Osteocyte (in vitro differentiated cells): ENCODE data around the gene RCBTB1. TPM values are rescaled to one million over a fixed set of nuclear protein-coding genes. Genes with fewer than 3 reads are reported as not detected.
"Not testable (repeated sequence)": the region's sequence is repeated elsewhere in the genome, so short reads cannot be mapped to it uniquely, and the experiment has no call there.

ENCODE experiments used
- DNase-seq: peaks from one replicate; pipeline ENCODE4 v3.0.0; 2021; ENCODE audit warnings: mixed read lengths; ENCODE audit not compliant: unreplicated experiment; ENCODE audit errors: extremely low spot score
- H3K27ac Mint-ChIP-seq: one replicate; pipeline ENCODE4 v1.8.0; 2021; ENCODE audit warnings: mild to moderate bottlenecking, mixed read lengths; ENCODE audit not compliant: unreplicated experiment
- H3K27me3 Mint-ChIP-seq: one replicate; pipeline ENCODE4 v1.8.0; 2021; ENCODE audit warnings: mixed read lengths; ENCODE audit not compliant: unreplicated experiment
- H3K36me3 Mint-ChIP-seq: one replicate; pipeline ENCODE4 v1.8.0; 2021; ENCODE audit warnings: mixed read lengths; ENCODE audit not compliant: unreplicated experiment
- H3K4me1 Mint-ChIP-seq: one replicate; pipeline ENCODE4 v1.8.0; 2021; ENCODE audit warnings: mixed read lengths; ENCODE audit not compliant: unreplicated experiment
- H3K4me3 Mint-ChIP-seq: one replicate; pipeline ENCODE4 v1.8.0; 2021; ENCODE audit warnings: mild to moderate bottlenecking, moderate library complexity, mixed read lengths; ENCODE audit not compliant: unreplicated experiment
- H3K9me3 Mint-ChIP-seq: one replicate; pipeline ENCODE4 v1.8.0; 2021; ENCODE audit warnings: mixed read lengths; ENCODE audit not compliant: unreplicated experiment
- total RNA-seq: library from RNA; stranded (reverse); gene quantifications from 2 replicates; pipeline ENCODE4 v1.2.1, GENCODE V29; 2021
- TF ChIP-seq, protein P1 (sequence below): fragments of 200-600 bp; sonication (generic); IDR thresholded peaks from 2 replicates; pipeline ENCODE4 v1.5.0; 2021; ENCODE audit warnings: antibody characterized with exemption, mild to moderate bottlenecking, moderate library complexity

Gene RCBTB1
- total RNA-seq, 1 donor from 2014 or later, result 26.2 TPM

DNA sequence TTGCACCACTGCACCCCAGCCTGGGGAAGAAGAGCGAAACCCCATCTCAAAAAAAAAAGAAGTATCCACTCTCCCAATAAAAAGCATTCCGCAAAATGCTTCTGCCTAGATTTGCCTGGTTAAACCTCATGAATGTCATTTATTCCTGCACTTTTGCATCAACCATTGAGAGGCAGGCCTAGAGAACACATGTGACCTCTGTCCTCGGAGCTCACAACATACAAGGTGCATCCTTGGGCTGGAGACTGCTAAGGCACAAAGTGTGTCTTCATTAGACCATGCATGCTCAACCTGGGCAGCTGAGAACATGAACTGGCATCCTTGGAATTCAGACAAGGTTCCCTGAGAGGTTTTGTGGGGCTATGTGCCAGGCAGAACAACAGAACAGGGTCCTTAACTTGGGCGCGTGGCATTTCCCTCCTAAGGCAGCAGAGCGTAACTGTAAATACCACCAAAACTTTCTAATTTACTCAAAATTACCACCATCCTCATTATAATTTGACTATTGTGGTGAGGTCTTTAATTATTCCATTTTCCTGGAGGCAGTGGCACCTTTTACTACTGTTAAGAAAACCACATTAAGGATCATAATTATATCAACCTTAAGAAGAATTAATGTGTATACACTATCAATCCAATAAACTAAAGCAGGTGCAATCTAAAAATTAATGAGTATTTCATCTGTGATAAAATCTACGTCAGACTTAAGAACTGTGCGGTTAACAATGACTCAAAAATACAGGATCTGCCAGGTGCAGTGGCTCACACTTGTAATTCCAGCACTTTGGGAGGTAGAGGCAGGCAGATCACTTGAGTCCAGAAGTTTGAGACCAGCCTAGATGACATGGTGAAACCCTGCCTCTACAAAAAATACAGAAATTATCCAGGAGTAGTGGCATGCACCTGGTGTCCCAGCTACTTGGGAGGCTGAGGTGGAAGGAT is 13.8 kb downstream of the RCBTB1 start:
- no peak for DNase-seq
- Mint-ChIP-seq H3K27ac (no peak overlapping the region), H3K27me3 (no peaks in the 10 kb centered on the region), H3K9me3 (no peaks in the 10 kb centered on the region), H3K4me1 (peaks cover 3% of the 10 kb centered on the region), H3K4me3 (no peak overlapping the region), H3K36me3 (peaks cover 10% of the 10 kb centered on the region)
- TF ChIP-seq, protein P1, sequence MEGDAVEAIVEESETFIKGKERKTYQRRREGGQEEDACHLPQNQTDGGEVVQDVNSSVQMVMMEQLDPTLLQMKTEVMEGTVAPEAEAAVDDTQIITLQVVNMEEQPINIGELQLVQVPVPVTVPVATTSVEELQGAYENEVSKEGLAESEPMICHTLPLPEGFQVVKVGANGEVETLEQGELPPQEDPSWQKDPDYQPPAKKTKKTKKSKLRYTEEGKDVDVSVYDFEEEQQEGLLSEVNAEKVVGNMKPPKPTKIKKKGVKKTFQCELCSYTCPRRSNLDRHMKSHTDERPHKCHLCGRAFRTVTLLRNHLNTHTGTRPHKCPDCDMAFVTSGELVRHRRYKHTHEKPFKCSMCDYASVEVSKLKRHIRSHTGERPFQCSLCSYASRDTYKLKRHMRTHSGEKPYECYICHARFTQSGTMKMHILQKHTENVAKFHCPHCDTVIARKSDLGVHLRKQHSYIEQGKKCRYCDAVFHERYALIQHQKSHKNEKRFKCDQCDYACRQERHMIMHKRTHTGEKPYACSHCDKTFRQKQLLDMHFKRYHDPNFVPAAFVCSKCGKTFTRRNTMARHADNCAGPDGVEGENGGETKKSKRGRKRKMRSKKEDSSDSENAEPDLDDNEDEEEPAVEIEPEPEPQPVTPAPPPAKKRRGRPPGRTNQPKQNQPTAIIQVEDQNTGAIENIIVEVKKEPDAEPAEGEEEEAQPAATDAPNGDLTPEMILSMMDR, result no peak

- H3K27ac Mint-ChIP-seq, result no peak overlapping the region
- no peak overlapping the region for H3K4me3 Mint-ChIP-seq
- H3K9me3 Mint-ChIP-seq, result no peaks in the 10 kb centered on the region
- H3K36me3 Mint-ChIP-seq, result peaks cover 14% of the 10 kb centered on the region
- TF ChIP-seq, protein P1, result no peak
- peaks cover 3% of the 10 kb centered on the region for H3K4me1 Mint-ChIP-seq
- no peak for DNase-seq
- H3K27me3 Mint-ChIP-seq, result no peaks in the 10 kb centered on the region
These were observed 15.2 kb downstream of the RCBTB1 start for GRCh38 chr13:49569993-49570689.

DNA sequence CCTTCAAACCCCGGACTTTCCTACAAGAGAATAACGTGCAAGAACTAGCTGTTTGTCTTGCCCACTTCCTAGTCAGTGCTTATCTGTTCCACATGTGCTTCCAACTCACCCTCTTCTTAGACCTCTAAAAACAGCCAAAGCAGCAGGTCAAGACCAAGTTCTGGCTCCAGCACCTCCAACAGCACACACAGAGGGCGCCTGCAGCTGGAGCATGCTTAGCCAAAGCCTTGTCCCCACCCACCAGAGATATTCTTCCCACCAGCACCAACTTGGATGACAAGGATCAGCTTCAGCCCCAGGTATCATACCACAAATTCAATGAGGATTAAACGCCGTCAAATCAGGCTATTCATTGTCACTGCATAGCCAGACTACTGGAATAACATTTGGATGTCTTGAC is 17.9 kb downstream of the RCBTB1 start:
- Mint-ChIP-seq H3K36me3 (peaks cover 17% of the 10 kb centered on the region), H3K9me3 (no peaks in the 10 kb centered on the region), H3K4me3 (no peak overlapping the region), H3K27ac (no peak overlapping the region), H3K27me3 (no peaks in the 10 kb centered on the region), H3K4me1 (peaks cover 3% of the 10 kb centered on the region)
- no peak for DNase-seq
- TF ChIP-seq, protein P1, result no peak

DNA sequence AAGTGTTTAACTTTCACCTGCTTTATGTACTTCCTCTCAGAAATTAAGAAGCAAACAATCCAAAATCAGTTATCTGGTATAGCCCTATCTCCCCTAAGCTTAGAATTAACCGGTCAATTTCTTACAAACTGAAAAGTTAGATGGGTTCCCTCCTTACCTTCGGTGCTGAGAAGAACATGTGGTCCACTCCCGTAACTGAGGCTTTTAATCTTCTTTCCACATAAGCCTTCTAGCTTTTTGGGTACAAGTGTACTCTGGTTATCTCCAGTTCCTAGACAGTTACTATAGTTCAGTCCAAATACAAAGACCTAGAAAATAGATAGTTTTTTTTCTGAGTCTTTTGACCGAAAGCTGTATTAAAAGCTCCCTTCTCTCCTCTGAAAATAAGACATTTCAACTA is 18.9 kb downstream of the RCBTB1 start:
- H3K4me3 Mint-ChIP-seq, result no peak overlapping the region
- no peaks in the 10 kb centered on the region for H3K27me3 Mint-ChIP-seq
- no peak for DNase-seq
- H3K36me3 Mint-ChIP-seq, result peaks cover 19% of the 10 kb centered on the region
- TF ChIP-seq, protein P1, result no peak
- H3K9me3 Mint-ChIP-seq, result no peaks in the 10 kb centered on the region
- no peak overlapping the region for H3K27ac Mint-ChIP-seq
- H3K4me1 Mint-ChIP-seq, result peaks cover 3% of the 10 kb centered on the region

DNA sequence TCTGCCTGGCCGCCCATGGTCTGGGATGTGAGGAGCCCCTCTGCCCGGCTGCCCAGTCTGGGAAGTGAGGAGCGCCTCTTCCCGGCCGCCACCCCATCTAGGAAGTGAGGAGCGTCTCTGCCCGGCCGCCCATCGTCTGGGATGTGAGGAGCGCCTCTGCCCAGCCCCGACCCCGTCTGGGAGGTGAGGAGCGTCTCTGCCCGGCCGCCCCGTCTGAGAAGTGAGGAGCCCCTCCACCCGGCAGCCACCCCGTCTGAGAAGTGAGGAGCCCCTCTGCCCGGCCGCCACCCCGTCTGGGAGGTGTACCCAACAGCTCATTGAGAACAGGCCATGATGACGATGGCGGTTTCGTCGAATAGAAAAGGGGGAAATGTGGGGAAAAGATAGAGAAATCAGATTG is 19.9 kb downstream of the RCBTB1 start:
- H3K9me3 Mint-ChIP-seq, H3K27me3 Mint-ChIP-seq, DNase-seq, H3K27ac Mint-ChIP-seq, H3K4me3 Mint-ChIP-seq: not testable (repeated sequence)
- H3K36me3 Mint-ChIP-seq, result peaks cover 26% of the 10 kb centered on the region
- H3K4me1 Mint-ChIP-seq, result peaks cover 10% of the 10 kb centered on the region
